K562 (cell line): ENCODE measurements around the gene GNB5. TPM values are rescaled to one million over a fixed set of nuclear protein-coding genes. Genes with fewer than 3 reads are reported as not detected.

Experiments
- CEBPZ ChIP-seq: fragments of 150-350 bp; IDR thresholded peaks from 2 replicates; pipeline ENCODE4 v1.6.1; 2014; ENCODE audit warnings: low read depth, mild to moderate bottlenecking, low read length, borderline replicate concordance
- FIP1L1 ChIP-seq: fragments of 200-400 bp; formaldehyde crosslinking; IDR thresholded peaks from 2 replicates; pipeline ENCODE4 v1.6.1; 2018; ENCODE audit warnings: mild to moderate bottlenecking, low read depth, low read length; ENCODE audit not compliant: poor library complexity, severe bottlenecking
- KAT8 ChIP-seq: fragments of 450-650 bp; IDR thresholded peaks from 2 replicates; pipeline ENCODE4 v1.6.1; 2016; ENCODE audit warnings: low read depth, mild to moderate bottlenecking
- KLF13 ChIP-seq: fragments of 450-650 bp; IDR thresholded peaks from 2 replicates; pipeline ENCODE4 v1.6.1; 2016; ENCODE audit warnings: missing genetic modification characterization, low read depth, mild to moderate bottlenecking, missing compliant biosample characterization, moderate library complexity, borderline replicate concordance
- NFATC3 ChIP-seq: fragments of 450-650 bp; IDR thresholded peaks from 2 replicates; pipeline ENCODE4 v1.6.1; 2017; ENCODE audit warnings: mild to moderate bottlenecking
- TAL1 ChIP-seq: fragments of 450-650 bp; IDR thresholded peaks from 2 replicates; pipeline ENCODE4 v1.6.1; 2016; ENCODE audit warnings: mild to moderate bottlenecking
- ZEB2 ChIP-seq: fragments of 450-650 bp; IDR thresholded peaks from 2 replicates; pipeline ENCODE4 v1.6.1; 2016
- ZNF318 ChIP-seq, 2 experiments: fragments of 450-650 bp; IDR thresholded peaks; 2 replicates each; pipeline ENCODE4 v1.6.1; 2016; ENCODE audit warnings: mild to moderate bottlenecking in 2 of 2, borderline replicate concordance in 1 of 2, low read depth in 1 of 2, moderate library complexity in 1 of 2
- ZNF830 ChIP-seq: fragments of 250-450 bp; sonication (Bioruptor Pico); IDR thresholded peaks from 2 replicates; pipeline ENCODE4 v1.5.0; 2021; ENCODE audit warnings: mild to moderate bottlenecking
- polyA plus RNA-seq, 8 experiments: library from polyadenylated mRNA; depleted of rRNA in 4 of 8; stranded (reverse) in 5 of 8; unstranded in 3 of 8; fragments of >200 nt; fragmentation: Nextera tagmentation in 2 of 8; fragmentation: Illumina TruSeq in 1 of 8; extraction: Ambion mirVana in 2 of 8; extraction: Trizol in 1 of 8; gene quantifications; 2 replicates each; pipeline versions ENCODE4 v1.2.1 to v1.2.3, GENCODE V29; 2011 to 2014; ENCODE audit warnings: inconsistent platforms in 1 of 8, missing spikeins in 1 of 8
- total RNA-seq, 7 experiments: library from RNA; depleted of rRNA in 6 of 7; stranded (reverse); fragments of >200 nt in 6 of 7; fragmentation: Illumina TruSeq in 2 of 7; extraction: Trizol in 2 of 7; gene quantifications; 2 replicates each; pipeline versions ENCODE4 v1.2.1 to v1.2.3, GENCODE V29; 2011 to 2021; ENCODE audit warnings: low replicate concordance in 1 of 7
- TF ChIP-seq, protein P1 (sequence below): fragments of 250-450 bp; sonication (Bioruptor Pico); IDR thresholded peaks from 2 replicates; pipeline ENCODE4 v1.8.0; 2021; ENCODE audit warnings: moderate library complexity, mild to moderate bottlenecking, inconsistent platforms

Gene GNB5
- total and polyA plus RNA-seq, 9 of the 15 experiments (the other 6 are each of a cell fraction or from before 2014, with no cell fraction given), result 0.11 to 2.1 (median 0.77) TPM

DNA sequence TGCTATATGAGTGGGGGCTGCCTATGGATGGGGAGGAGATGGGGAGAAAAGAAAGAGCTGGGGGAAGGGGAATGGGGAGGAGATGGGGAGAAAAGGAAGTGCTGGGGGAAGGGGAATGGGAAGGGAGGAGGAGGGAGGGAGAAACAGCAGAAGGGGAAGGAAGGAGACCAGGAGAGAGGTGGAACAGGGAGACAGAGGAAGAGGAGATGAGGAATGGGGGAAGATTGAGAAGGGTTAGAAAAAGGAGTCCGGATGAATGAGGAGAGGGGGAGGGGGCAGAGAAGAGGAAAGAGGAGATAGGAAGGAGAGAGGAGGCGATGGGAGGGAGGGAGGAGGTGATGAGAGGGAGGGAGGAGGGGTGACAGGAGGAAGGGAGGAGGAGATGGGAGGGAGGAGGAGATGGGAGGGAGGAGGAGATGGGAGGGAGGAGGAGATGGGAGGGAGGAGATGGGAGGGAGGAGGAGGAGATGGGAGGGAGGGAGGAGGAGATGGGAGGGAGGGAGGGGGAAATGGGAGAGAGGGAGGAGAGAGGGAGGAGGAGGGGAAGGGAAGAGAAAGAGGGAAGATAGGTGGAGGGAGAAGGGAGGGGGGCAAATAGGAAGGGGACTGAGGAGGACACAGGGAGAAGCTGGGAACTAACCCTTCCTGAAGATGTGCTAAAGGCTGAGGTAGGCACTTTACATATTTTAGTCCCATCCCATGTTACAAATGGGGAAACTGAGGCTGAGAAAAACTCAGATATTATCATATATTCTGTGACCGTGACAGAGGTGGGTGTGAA is 72.0 kb downstream of the GNB5 start (continued):
- TF ChIP-seq CEBPZ (no peak), TAL1 (no peak), KAT8 (no peak), ZNF318 (IDR thresholded peaks at IDR 0.05; ENCODE audit: borderline replicate concordance in 1 of 2, low read depth in 1 of 2) (no peak), FIP1L1 (no peak), NFATC3 (no peak), ZEB2 (no peak), KLF13 (tag) (no peak), ZNF830 (no peak)
- TF ChIP-seq, protein P1, sequence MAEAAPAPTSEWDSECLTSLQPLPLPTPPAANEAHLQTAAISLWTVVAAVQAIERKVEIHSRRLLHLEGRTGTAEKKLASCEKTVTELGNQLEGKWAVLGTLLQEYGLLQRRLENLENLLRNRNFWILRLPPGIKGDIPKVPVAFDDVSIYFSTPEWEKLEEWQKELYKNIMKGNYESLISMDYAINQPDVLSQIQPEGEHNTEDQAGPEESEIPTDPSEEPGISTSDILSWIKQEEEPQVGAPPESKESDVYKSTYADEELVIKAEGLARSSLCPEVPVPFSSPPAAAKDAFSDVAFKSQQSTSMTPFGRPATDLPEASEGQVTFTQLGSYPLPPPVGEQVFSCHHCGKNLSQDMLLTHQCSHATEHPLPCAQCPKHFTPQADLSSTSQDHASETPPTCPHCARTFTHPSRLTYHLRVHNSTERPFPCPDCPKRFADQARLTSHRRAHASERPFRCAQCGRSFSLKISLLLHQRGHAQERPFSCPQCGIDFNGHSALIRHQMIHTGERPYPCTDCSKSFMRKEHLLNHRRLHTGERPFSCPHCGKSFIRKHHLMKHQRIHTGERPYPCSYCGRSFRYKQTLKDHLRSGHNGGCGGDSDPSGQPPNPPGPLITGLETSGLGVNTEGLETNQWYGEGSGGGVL, result no peak
